GM23338 (cell line): Measurements from ENCODE around the gene PLOD2. TPM values are rescaled to one million over a fixed set of nuclear protein-coding genes. Genes with fewer than 3 reads are reported as not detected.

Experiments used
- ATAC-seq: fragments of 200-7000 bp; cut with Tn5 transposase; 3 replicates; pipeline ENCODE4 v1.9.1; 2020
- DNase-seq: peaks from one replicate; pipeline ENCODE4 v3.0.0-alpha.2; 2015; ENCODE audit warnings: low spot score
- H2AFZ ChIP-seq: fragments of 200-600 bp; sonication (generic); 2 replicates; pipeline ENCODE4 v1.8.0; 2016; ENCODE audit warnings: antibody characterized with exemption, mild to moderate bottlenecking, moderate library complexity
- H3F3A ChIP-seq: fragments of 200-600 bp; sonication (generic); replicated peaks from 2 replicates; pipeline ENCODE4 v1.8.0; 2017; ENCODE audit warnings: antibody characterized with exemption, mixed run types, low read depth
- H3K27ac ChIP-seq: fragments of 200-600 bp; sonication (generic); 2 replicates; pipeline ENCODE4 v1.6.1; 2016; ENCODE audit warnings: low read depth
- H3K27me3 ChIP-seq: fragments of 200-600 bp; sonication (generic); 2 replicates; pipeline ENCODE4 v1.8.0; 2016; ENCODE audit warnings: mild to moderate bottlenecking, mixed run types, moderate library complexity; ENCODE audit not compliant: insufficient read depth
- H3K36me3 ChIP-seq: fragments of 200-600 bp; sonication (generic); 2 replicates; pipeline ENCODE4 v1.8.0; 2016; ENCODE audit warnings: mild to moderate bottlenecking; ENCODE audit not compliant: insufficient read depth
- H3K4me1 ChIP-seq: fragments of 200-600 bp; sonication (generic); 2 replicates; pipeline ENCODE4 v1.8.0; 2016; ENCODE audit warnings: mild to moderate bottlenecking, moderate library complexity; ENCODE audit not compliant: insufficient read depth
- H3K4me2 ChIP-seq: fragments of 200-600 bp; sonication (generic); 2 replicates; pipeline ENCODE4 v1.7.1; 2017; ENCODE audit warnings: mixed run types
- H3K4me3 ChIP-seq: fragments of 200-600 bp; sonication (generic); 2 replicates; pipeline ENCODE4 v1.6.1; 2016; ENCODE audit warnings: mixed run types
- H3K79me2 ChIP-seq: fragments of 200-600 bp; sonication (generic); replicated peaks from 2 replicates; pipeline ENCODE4 v1.8.0; 2017; ENCODE audit warnings: mild to moderate bottlenecking; ENCODE audit not compliant: insufficient read depth
- H3K9me2 ChIP-seq: fragments of 200-600 bp; sonication (generic); 2 replicates; pipeline ENCODE4 v1.8.0; 2017; ENCODE audit not compliant: insufficient read depth
- H4K20me1 ChIP-seq: fragments of 200-600 bp; sonication (generic); replicated peaks from 2 replicates; pipeline ENCODE4 v1.8.0; 2017; ENCODE audit warnings: mild to moderate bottlenecking; ENCODE audit not compliant: insufficient read depth
- H3K27ac Mint-ChIP-seq: 2 replicates; pipeline ENCODE4 v1.8.0; 2020; ENCODE audit warnings: inconsistent platforms, mild to moderate bottlenecking, moderate library complexity, mixed read lengths
- H3K27me3 Mint-ChIP-seq: 3 replicates; pipeline ENCODE4 v1.8.0; 2022; ENCODE audit warnings: low read depth, mild to moderate bottlenecking, moderate library complexity, mixed read lengths, inconsistent platforms; ENCODE audit not compliant: insufficient read depth, poor library complexity
- H3K36me3 Mint-ChIP-seq: 3 replicates; pipeline ENCODE4 v1.8.0; 2021; ENCODE audit warnings: low read depth, mild to moderate bottlenecking, inconsistent platforms, moderate library complexity, mixed read lengths
- H3K4me1 Mint-ChIP-seq: 3 replicates; pipeline ENCODE4 v1.8.0; 2020; ENCODE audit warnings: mild to moderate bottlenecking, inconsistent platforms, mixed read lengths
- H3K4me3 Mint-ChIP-seq: 3 replicates; pipeline ENCODE4 v1.8.0; 2021; ENCODE audit warnings: moderate library complexity, mild to moderate bottlenecking, inconsistent platforms, mixed read lengths
- H3K9me3 Mint-ChIP-seq: 3 replicates; pipeline ENCODE4 v1.8.0; 2020; ENCODE audit warnings: moderate library complexity, mild to moderate bottlenecking, inconsistent platforms, mixed read lengths
- CTCF ChIP-seq, 2 experiments: fragments of 200-600 bp in 1 of 2; sonication (generic) in 1 of 2; conservative IDR thresholded peaks; 2 replicates each; pipeline versions ENCODE4 v1.5.1 to v1.6.1; 2016 to 2017; ENCODE audit warnings: antibody characterized with exemption in 2 of 2, low read depth in 2 of 2, mild to moderate bottlenecking in 2 of 2, moderate library complexity in 1 of 2
- EZH2phosphoT487 ChIP-seq: fragments of 200-600 bp; sonication (generic); IDR thresholded peaks from one replicate; pipeline ENCODE4 v1.8.1; 2018; ENCODE audit warnings: antibody characterized with exemption; ENCODE audit not compliant: unreplicated experiment
- JUNB ChIP-seq: IDR thresholded peaks from one replicate; pipeline ENCODE4 v1.6.1; 2016; ENCODE audit warnings: antibody characterized with exemption; ENCODE audit not compliant: unreplicated experiment
- NANOG ChIP-seq: IDR thresholded peaks from 2 replicates; pipeline ENCODE4 v1.6.1; 2016; ENCODE audit warnings: antibody characterized with exemption, borderline replicate concordance
- STAT1 ChIP-seq: IDR thresholded peaks from one replicate; pipeline ENCODE4 v1.6.1; 2016; ENCODE audit warnings: antibody characterized with exemption; ENCODE audit not compliant: unreplicated experiment
- ZNF114 ChIP-seq: fragments of 250-450 bp; sonication (Bioruptor Pico); IDR thresholded peaks from 2 replicates; pipeline ENCODE4 v1.5.0; 2020; ENCODE audit warnings: mild to moderate bottlenecking, moderate library complexity
- polyA plus RNA-seq: library from polyadenylated mRNA; unstranded; fragments of >200 nt; fragmentation: Nextera tagmentation; extraction: Ambion mirVana; gene quantifications from 2 replicates; pipeline ENCODE4 v1.2.1, GENCODE V29; 2016
- total RNA-seq: library from RNA; depleted of rRNA; stranded (reverse); fragments of >200 nt; shearing (Covaris generic); gene quantifications from 2 replicates; pipeline ENCODE4 v1.2.3, GENCODE V29; 2014
- TF ChIP-seq, protein P1 (sequence below): fragments of 250-450 bp; sonication (Bioruptor Pico); IDR thresholded peaks from 2 replicates; pipeline ENCODE4 v1.5.0; 2020; ENCODE audit warnings: mild to moderate bottlenecking, moderate library complexity
- TF ChIP-seq, protein P2 (sequence below): IDR thresholded peaks from 2 replicates; pipeline ENCODE4 v1.6.1; 2016; ENCODE audit warnings: antibody characterized with exemption

PLOD2 gene
- total and polyA plus RNA-seq, 2 experiments from 2014 or later = 26.7 to 30.5 TPM

GRCh38 chr3:146159037-146159436 lies 1.9 kb downstream of the PLOD2 start:
- peak overlapping the region; percentile 57 for H3K4me3 ChIP-seq
- peaks cover 54% of the 10 kb centered on the region for H3K79me2 ChIP-seq

More at GRCh38 chr3:146159037-146159436, 1.9 kb downstream of the PLOD2 start:
- Histone ChIP-seq H4K20me1 (no peaks in the 10 kb centered on the region), H3F3A (peaks cover 6% of the 10 kb centered on the region; the same call in 1 of the 2 replicates), H3K36me3 (no peaks in the 10 kb centered on the region), H3K4me2 (peak overlapping the region; percentile 79), H3K9me2 (0 out of 2 replicates have a peak, but pooled peaks cover 3% of the 10 kb centered on the region), H3K27me3 (peaks cover 16% of the 10 kb centered on the region), H2AFZ (no peak overlapping the region), H3K27ac (no peak overlapping the region), H3K4me1 (peaks cover 28% of the 10 kb centered on the region)
- Mint-ChIP-seq H3K27ac (peak overlapping the region; percentile 11; the same call in 1 of the 2 replicates), H3K27me3 (peaks cover 8% of the 10 kb centered on the region), H3K36me3 (no peaks in the 10 kb centered on the region), H3K9me3 (no peaks in the 10 kb centered on the region), H3K4me3 (peak overlapping the region; percentile 48), H3K4me1 (peaks cover 38% of the 10 kb centered on the region)
- no peak for DNase-seq
- TF ChIP-seq NANOG (no peak), STAT1 (no peak), CTCF (conservative IDR thresholded peaks at IDR 0.05; ENCODE audit: low read depth in 2 of 2) (no peak), JUNB (no peak), EZH2phosphoT487 (no peak), ZNF114 (CRISPR knock-in tag) (no peak)
- TF ChIP-seq, protein P1, sequence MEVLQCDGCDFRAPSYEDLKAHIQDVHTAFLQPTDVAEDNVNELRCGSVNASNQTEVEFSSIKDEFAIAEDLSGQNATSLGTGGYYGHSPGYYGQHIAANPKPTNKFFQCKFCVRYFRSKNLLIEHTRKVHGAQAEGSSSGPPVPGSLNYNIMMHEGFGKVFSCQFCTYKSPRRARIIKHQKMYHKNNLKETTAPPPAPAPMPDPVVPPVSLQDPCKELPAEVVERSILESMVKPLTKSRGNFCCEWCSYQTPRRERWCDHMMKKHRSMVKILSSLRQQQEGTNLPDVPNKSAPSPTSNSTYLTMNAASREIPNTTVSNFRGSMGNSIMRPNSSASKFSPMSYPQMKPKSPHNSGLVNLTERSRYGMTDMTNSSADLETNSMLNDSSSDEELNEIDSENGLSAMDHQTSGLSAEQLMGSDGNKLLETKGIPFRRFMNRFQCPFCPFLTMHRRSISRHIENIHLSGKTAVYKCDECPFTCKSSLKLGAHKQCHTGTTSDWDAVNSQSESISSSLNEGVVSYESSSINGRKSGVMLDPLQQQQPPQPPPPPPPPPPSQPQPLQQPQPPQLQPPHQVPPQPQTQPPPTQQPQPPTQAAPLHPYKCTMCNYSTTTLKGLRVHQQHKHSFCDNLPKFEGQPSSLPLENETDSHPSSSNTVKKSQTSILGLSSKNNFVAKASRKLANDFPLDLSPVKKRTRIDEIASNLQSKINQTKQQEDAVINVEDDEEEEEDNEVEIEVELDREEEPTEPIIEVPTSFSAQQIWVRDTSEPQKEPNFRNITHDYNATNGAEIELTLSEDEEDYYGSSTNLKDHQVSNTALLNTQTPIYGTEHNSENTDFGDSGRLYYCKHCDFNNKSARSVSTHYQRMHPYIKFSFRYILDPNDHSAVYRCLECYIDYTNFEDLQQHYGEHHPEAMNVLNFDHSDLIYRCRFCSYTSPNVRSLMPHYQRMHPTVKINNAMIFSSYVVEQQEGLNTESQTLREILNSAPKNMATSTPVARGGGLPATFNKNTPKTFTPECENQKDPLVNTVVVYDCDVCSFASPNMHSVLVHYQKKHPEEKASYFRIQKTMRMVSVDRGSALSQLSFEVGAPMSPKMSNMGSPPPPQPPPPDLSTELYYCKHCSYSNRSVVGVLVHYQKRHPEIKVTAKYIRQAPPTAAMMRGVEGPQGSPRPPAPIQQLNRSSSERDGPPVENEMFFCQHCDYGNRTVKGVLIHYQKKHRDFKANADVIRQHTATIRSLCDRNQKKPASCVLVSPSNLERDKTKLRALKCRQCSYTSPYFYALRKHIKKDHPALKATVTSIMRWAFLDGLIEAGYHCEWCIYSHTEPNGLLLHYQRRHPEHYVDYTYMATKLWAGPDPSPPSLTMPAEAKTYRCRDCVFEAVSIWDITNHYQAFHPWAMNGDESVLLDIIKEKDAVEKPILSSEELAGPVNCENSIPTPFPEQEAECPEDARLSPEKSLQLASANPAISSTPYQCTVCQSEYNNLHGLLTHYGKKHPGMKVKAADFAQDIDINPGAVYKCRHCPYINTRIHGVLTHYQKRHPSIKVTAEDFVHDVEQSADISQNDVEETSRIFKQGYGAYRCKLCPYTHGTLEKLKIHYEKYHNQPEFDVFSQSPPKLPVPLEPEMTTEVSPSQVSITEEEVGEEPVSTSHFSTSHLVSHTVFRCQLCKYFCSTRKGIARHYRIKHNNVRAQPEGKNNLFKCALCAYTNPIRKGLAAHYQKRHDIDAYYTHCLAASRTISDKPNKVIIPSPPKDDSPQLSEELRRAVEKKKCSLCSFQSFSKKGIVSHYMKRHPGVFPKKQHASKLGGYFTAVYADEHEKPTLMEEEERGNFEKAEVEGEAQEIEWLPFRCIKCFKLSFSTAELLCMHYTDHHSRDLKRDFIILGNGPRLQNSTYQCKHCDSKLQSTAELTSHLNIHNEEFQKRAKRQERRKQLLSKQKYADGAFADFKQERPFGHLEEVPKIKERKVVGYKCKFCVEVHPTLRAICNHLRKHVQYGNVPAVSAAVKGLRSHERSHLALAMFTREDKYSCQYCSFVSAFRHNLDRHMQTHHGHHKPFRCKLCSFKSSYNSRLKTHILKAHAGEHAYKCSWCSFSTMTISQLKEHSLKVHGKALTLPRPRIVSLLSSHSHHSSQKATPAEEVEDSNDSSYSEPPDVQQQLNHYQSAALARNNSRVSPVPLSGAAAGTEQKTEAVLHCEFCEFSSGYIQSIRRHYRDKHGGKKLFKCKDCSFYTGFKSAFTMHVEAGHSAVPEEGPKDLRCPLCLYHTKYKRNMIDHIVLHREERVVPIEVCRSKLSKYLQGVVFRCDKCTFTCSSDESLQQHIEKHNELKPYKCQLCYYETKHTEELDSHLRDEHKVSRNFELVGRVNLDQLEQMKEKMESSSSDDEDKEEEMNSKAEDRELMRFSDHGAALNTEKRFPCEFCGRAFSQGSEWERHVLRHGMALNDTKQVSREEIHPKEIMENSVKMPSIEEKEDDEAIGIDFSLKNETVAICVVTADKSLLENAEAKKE (CRISPR knock-in tag) = no peak
- TF ChIP-seq, protein P2, sequence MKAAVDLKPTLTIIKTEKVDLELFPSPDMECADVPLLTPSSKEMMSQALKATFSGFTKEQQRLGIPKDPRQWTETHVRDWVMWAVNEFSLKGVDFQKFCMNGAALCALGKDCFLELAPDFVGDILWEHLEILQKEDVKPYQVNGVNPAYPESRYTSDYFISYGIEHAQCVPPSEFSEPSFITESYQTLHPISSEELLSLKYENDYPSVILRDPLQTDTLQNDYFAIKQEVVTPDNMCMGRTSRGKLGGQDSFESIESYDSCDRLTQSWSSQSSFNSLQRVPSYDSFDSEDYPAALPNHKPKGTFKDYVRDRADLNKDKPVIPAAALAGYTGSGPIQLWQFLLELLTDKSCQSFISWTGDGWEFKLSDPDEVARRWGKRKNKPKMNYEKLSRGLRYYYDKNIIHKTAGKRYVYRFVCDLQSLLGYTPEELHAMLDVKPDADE = no peak
- ATAC-seq = no peak
